ENCODE measurements around the gene TSEN15.
"Not testable (repeated sequence)": the region's sequence is repeated elsewhere in the genome, so short reads cannot be mapped to it uniquely, and the experiment has no call there.

Gene TSEN15

DNA sequence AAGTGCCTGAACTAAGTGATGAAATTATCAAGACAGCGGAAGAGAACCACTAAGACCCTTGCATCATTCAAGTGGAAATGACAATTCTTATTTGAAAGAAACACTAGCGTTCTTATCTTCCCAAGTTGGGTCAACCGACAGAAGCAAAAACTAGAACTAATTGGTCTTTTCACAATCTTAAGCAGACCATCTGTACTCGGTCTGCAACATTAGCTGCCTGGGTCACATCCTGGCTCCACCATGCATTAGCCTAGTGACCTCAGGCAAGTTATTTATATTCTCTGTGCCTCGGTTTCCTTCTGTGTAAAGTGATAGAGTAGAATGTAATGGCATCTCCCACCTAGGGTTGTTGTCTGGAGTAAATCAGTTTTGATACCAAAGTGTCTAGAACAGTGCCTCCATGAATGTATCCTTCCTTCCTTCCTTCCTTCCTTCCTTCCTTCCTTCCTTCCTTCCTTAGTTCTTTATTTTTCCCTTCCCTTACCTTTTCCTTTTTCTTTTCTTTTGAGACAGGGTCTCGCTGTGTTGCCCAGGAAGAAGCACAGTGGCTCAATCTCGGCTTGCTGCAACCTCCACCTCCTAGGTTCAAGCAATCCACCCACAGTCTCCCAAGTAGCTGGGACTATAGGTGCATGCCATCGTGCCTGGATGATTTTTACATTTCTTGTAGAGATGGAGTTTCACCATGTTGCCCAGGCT, 20.0 kb upstream of the TSEN15 start:
- DNase-seq (ENCODE audit: low read depth in 3 of 3) = no peak

DNA sequence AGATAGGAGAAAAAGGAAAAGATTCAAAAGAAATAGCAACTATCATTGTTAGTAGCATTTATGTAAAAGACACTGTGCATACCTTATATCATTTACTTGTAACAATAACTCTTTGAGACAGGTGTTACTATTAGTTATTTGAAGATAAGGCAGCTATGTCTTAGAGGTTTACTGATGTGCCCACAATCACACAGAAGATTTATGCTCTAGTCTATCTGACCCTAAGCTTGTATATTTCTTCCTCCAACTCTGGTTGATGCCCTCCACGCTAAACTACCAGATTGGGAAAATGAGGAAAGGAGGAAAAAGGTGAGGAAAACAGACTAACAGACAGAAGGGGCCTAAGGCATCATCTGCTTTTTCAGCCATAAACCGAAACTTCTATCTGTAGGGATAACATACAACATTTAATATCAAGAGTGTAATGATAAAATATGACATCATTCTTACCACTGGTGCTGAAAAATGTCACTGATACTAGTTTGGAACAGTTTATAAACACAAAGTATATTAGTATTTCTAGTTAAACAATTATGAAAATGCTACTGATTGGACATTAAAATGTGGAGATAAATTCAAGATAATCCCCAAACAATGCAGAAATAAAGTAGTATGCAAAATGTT, 19.1 kb upstream of the TSEN15 start:
- DNase-seq (ENCODE audit: low read depth in 3 of 3) = no peak

DNA sequence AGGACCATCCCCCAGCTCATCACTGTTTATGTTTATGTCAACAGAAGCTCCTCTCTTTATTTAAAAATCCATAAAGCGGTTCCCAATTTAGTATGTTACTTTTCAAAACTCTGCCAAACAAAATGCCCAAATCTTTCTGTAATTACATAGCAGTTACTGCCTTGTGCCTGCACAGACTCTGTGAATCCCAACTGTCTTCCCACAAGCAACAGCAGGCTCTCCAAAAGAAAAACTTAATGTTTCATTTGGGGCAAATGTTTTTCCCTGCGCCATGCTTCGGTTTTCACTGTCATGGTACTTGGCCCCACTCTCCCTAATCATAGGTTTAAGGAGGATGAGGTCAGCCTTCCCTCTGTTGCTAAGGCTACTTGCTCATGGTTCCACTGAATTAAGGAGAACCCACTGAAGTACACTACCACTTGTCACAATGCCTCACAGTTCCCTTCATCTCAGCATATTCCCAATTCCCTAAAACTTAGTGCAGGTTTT, 18.6 kb upstream of the TSEN15 start:
- DNase-seq (ENCODE audit: low read depth in 3 of 3) = no peak

DNA sequence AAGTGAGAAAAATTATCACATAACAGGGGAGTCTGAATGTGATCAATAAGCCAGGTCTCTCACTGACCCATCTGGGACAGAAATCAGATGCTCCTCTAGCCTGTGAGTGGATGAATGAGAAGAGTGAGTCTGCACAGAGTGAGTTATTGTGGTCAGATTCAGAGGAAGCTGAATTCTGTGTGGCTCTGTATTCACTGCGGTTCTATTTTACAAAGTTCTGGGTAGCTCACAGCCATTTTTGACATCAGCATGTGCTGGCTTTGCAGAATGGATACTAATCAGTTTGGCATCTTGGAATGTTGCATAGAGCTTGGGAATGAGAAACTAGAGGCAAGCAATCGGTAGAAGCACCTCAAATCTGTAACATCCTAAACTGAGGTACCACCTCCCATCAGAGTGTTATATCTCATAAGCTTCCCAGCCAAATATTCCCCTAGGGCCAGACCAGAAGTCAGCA, 17.8 kb upstream of the TSEN15 start:
- DNase-seq (ENCODE audit: low read depth in 3 of 3) = no peak

DNA sequence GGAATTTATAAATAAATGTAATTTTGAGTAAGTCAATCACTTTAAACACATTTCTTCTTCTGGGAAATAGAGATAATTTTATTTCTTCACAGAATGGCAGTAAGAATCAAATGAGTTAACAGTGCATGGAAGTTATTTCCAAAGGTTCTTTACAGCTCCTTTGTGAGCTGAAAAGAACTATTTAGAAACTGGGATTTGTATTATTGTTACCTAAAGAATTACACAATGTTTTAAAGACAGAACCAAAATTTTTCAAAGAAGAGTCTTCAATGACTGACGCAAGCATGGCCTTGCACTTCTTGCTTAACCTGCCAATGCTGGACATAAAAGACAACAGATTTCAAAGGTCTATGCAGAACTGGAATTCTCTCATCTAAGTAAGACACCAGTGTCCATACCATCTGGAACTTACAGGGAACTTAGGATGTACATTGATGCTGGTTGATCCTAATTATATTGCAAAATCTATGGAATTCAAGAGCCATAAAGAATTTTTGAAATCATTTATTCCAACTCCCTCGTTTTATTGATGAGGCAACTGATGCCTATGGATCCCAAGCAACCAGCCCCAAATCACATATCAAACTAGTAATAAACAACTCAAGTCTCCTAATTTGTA, 16.7 kb upstream of the TSEN15 start:
- no peak for DNase-seq (ENCODE audit: low read depth in 3 of 3)

DNA sequence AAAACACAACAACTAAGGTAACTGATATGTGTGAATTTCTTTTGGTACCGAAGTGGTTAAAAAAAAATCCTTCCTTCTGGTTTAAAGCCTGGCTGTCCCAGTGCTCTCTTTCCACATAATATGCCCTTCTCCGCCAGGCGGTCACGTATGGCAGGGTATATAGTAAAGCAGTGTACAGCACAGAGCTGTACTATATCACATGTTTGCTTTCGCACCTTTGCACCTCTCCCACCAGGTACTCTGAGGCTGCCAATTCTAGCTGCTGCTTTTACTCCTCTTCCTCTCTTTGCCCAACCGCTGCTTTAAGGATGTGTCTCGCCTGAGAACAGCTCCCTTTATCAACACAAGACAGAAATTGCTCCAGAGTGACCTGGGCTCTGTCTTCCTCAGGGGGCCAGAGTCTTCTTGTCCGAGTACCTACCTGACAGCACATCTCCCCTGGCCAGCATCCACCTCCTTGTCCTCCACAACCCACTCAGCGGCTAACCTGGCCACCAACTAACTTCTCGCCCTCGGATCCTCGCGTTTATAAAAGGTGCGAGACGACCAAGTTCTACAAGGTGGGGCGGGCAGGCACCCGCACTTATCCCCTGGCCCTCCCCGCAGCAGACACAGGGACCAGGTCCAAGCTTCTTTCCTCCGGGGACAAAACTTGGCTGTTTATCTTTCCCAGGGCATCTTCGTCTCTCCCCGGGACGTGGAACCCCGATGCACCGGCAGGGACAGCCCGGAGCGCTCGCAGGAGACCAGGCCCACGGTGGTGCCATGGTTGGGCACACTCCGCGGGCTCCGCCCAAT, 15.6 kb upstream of the TSEN15 start:
- no peak for DNase-seq (ENCODE audit: low read depth in 3 of 3)

DNA sequence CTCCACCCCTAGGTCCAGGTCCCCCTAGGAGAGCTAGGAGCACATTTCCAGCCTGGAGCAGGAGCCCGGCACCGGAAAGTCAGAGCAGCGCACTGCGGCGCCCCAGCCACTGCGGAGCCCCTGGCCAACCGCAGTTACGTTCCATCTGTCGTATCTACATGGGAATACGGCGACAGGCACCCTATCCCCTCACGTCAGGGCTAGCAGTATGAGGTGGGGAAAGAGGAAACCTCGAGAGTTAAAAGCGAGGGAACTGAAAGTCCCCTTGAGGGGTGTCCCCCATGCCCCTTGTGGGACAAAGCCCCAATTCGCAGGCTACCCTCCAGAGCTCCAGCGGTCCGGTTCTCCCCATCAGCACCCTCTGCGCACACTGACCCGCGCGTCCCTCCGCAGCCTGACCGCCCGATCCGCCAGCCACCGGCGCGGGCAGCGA, 15.0 kb upstream of the TSEN15 start:
- DNase-seq (ENCODE audit: low read depth in 3 of 3) = peak in 1 of 3 experiments; percentile 9

DNA sequence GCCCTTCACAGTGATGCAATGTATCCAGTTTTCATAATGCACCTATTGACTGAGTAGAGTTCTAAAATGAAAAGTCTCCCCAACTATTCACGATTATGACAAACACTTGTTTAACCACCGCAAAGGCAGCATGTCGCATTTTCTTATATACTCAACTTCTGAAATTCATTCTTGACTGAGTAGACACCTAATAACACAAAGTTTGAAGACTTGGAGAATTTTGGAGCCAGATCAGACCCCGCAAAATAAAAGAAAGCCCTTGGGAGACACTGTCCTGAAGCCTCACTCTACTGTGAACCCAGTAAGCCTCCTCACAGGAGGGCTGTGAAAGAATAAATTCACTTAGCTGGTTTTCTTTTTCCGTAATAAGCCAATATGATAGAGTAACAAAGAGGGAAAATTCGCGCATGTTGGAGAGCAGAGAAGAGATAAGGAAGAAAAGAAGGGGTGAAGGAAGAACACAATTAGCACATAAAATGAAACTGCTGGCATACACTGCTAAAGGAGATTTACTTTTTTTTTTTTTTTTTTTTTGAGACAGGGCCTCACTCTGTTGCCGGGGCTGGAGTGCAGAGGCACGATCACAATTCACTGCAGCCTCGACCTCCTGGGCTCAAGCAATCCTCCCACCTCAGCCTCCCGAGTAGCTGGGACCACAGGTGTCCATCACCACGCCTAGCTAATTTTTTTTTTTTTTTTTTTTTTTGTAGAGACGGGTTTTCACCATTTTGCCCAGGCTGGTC, 13.5 kb upstream of the TSEN15 start:
- DNase-seq (ENCODE audit: low read depth in 3 of 3) = no peak

DNA sequence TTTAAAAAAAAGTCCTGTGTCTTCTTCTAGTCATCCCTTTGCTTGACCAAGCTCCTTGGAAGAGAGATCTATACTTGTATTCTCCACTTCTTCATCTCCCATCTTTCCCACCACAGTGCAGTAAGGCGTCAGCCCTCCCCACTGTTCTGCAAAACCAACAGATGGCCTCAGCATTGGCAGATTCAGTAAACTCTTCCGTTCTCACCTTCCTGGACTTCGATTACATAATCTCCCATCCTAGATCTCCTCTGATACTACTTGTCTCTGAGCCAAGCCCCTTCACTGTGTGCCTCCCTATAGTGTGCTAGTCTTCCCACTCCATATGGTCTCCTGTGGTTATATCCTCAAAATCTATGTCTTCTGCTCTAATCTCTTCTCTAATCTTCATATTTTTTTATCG, 12.4 kb upstream of the TSEN15 start:
- DNase-seq (ENCODE audit: low read depth in 3 of 3) = no peak

DNA sequence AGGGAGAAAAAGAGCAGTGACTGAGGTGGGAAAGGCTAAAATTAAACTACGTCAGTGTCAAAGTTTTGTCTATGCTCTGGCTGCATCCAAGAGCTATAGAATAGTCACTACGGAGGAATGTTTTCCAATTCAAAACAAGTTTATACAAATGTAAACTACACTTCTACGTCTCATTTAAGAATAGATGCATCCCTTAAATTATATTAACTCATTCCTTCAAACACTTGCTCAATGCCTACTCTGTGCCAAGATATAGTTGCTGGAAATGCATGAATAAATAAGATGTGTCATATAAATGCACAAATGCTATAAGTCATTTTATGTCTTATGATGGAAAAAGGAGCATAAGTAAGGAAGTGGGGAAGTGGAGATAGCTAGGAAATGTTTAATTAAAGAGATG, 9.8 kb upstream of the TSEN15 start:
- DNase-seq (ENCODE audit: low read depth in 3 of 3) = no peak

DNA sequence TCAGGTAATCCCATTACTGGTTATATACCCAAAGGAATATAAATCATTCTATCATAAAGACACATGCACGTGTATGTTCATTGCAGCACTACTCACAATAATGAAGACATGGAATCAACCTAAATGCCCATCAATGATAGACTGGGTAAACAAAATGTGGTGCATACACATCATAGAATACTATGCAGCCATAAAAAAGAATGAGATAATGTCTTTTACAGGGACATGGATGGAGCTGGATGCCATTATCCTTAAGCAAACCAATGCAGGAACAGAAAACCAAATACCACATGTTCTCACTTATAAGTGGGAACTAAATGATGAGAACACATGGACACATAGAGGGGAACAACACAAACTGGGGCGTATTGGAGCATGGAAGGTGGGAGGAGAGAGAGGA, 8.2 kb upstream of the TSEN15 start:
- DNase-seq (ENCODE audit: low read depth in 3 of 3) = not testable (repeated sequence)

DNA sequence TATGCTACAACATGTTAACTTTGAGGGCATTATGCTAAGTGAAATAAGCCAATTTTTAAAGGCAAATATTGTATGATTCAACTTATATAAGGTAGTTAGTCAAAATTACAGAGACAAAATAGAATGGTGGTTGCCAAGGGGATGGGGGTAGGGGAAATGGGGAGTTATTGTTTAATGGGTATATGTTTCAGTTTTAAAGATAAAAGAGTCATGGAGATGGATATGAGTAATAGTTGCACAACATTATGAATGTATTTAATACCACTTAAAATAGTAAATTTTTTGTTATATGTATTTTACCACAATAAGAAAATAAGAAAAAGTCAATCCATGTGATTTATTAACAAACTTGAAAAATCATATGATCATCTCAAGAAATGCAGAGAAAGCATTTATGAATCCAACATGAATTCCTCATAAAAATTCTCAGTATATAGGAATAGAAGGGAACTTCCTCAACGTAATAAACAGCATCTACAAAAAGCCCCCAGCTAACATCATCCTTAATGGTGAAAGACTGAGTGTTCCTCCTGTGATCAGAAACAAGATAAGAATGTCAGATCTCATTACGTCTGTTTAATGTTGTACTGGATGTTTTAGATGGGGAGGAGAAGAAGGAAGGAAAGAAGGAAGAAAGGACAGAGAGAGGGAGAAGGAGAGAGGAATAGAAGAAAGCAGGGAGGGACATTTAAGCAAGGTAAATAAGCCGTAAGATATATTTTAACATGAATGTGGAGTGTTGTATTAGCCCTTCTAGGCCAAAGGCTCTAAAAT, 6.7 kb upstream of the TSEN15 start:
- no peak for DNase-seq (ENCODE audit: low read depth in 3 of 3)

DNA sequence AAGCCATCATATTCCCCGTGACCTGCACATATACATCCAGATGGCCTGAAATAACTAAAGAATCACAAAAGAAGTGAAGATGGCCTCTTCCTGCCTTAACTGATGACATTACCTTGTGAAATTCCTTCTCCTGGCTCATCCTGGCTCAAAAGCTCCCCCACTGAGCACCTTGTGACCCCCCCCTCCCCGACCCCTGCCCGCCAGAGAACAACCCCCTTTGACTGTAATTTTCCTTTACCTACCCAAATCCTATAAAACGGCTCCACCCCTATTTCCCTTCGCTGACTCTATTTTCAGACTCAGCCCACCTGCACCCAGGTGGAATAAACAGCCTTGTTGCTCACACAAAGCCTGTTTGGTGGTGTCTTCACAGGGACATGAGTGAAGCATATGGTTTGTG, 4.0 kb upstream of the TSEN15 start:
- not testable (repeated sequence) for DNase-seq (ENCODE audit: low read depth in 3 of 3)

DNA sequence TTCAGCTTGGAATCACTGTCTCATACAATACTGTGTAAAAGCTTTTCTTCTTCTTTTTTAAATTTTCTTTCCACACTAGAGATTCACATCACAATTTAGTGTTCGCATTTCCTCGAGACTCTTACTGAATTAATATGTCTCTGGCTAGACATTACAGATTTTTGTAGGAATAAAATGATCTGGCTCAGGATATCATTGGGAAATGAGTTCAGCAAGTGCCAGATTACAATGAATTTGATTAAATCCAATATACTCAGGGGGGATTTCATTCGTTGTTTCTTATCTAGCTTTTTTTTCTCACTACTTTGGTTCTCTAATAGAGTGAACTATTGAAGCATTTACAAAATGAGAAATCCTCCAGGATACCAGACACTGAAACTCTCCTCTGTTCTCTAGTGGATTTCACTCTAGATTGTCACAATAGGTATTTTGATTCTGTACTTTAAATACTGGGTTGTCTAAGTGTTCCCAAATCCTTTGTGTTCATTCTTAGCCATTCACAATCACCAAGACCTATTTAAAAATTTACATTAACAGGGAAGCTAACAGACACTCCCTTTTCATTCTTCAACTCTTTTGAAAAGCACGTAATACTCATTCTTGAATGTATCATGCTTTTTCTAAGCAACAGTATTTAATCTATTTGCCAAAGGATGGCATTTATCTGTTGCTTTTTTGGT, 2.8 kb upstream of the TSEN15 start:
- no peak for DNase-seq (ENCODE audit: low read depth in 3 of 3)

DNA sequence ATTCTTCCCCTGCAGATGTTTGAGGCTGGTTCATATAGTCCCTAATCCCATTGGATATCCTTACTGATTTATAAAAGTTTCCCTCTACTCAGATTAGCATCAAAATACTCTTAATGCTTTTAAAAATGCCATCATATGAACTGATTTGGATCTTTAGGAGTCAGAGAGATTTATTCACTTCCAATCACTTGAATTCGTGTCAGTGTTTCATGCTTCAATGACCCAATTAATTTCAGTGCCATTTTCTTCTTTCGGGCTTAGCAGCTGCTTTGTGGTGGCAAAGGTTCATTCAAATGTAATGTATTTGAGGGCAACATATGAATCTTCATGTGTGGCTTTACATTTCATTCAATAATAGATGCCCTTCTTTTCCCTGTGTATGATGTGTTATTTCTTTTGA, 2.2 kb upstream of the TSEN15 start:
- DNase-seq (ENCODE audit: low read depth in 3 of 3) = no peak

DNA sequence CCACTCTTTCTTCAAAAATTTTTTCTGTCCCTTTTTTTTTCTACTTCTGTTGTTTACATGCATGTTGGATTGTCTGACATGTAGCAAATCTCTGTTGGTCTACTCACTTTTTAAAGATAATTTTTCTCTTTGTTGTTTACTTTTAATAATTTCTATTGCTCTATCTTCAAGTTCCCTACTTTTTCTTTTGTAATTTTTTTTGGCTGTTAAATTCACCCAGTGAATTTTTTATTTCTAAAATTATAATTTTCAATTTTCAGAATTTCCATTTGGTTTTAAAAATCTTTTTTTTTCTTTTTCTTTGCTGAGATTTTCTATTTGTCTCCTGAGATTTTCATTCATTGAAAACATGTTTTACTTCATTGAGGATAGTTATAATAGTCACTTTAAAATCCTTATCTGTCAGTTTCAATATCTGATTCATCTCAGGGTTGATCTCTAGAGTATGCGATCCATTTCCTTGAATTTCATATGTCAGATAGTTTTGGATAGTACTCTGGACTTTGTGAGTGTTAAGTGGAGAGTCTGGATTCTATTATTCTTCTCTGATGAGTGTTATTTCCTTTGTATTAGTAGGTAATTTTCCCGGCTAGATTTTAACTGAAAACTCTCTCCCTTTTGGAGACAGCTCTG, 1.6 kb upstream of the TSEN15 start:
- DNase-seq (ENCODE audit: low read depth in 3 of 3) = no peak

DNA sequence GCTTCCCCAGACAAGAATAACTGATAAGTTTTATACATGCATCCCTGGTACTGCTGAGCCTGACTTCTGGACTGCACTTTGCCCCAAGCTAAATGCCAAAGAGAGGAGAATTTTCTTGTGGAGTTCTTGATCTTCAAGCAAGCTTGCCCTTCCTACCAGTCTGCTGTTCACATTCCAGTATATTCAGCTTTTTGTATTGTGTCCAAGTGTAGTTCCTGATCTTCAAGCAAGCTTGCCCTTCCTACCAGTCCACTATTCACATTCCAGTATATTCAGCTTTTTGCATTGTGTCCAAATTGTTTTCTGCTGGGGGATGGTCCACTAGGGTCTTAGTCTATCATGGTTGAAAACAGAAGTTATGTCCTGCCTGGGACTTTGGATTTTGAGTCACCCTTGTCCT, 894 bp upstream of the TSEN15 start:
- DNase-seq (ENCODE audit: low read depth in 3 of 3) = no peak

DNA sequence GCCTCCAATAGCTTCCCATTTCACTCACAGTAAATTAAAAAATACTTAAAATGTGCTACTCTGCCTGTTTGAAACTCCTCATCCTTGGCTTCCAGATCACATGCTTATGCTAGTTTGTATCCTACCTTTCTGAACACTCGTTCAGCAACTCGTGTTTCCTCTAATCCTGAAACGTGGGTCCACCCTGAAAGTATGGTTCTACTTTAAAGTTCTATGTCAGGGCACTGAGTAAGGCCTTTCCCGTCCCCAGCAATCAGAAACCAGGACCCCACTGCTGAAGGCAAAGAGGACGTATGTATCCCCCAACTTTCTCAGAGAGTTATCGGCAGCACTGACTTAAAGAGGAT, 419 bp upstream of the TSEN15 start:
- no peak for DNase-seq (ENCODE audit: low read depth in 3 of 3)

DNA sequence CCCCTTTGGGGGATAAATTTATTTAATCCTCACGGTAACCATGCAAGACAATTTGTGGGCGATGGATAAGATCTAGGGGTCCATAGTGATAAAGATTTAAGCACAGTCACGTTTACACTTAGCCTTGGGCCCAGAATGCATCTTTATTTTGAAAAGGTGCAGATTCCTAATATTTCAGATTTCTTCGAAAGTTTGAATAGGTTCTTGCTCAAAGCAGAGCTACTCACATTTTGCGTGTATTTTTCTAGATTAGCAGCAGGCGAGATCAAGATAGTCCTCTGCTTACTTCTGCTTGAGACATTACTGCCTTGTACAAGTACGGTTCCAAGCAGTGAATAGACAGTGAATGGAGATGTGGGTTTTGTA, 647 bp downstream of the TSEN15 start:
- DNase-seq (ENCODE audit: low read depth in 3 of 3) = no peak

DNA sequence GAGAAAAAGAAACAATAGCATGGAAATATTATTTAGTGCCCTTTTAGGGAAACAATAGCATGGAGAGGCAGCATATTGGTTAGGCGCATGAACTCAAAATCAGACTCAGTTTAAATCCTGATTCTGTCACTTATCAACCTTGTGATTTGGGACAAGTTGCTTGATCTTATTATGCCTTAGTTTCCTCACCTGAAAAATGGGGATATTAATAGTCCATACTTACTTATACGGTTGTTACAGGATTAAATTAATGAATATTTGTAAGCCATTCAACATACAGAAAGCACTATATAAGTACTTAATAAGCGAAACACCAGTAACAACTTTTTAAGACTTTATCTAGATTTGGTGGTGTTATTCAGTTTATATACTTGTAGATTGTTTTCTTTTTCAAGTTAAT, 1.2 kb downstream of the TSEN15 start:
- DNase-seq (ENCODE audit: low read depth in 3 of 3) = no peak
